ENCODE measurements around the gene CEP57L1. TPM values are rescaled to one million over a fixed set of nuclear protein-coding genes. Genes with fewer than 3 reads are reported as not detected.

Gene CEP57L1
- total RNA-seq, 4 donors from 2014 or later, result 8.6 to 25.6 (median 23.5) TPM

DNA sequence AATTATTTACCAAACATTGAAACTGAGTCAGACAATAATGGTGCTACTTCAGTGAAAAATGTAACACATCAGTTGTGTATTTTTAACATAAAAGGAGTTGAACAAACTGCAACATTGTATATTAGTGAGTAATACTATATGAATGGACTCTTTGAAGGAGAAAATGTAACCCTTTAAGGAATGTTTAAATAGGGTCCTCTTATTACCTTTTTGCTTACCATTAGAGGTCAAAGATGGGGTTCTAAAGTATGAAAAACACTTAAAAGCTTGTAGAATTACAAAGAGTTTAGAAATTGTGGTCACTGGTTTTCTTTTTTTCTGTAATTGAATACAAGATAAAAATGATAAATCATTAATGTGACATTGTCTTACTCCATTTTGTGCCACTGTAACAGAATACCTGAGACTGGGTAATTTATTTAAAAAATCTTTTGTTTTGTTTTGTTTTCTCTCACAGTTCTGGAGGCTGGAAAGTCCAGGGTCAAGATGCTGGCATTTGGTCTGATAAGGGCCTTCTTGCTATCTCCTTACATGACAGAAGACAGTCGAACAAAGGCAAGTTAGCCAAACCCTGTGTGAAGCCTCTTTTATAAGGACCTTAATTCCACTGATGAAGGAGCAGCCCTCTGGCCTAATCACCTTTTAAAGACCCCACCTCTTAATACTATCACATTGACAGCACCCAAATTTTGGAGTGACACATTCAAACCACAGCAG lies 43.8 kb upstream of the CEP57L1 start:
- Histone ChIP-seq H3K27me3 (no peaks in the 10 kb centered on the region), H3K4me3 (no peak overlapping the region), H3K27ac (no peak overlapping the region), H3K9me3 (no peaks in the 10 kb centered on the region), H3K36me3 (no peaks in the 10 kb centered on the region), H3K4me1 (peaks cover 0 to 6% (median 0%) of the 10 kb centered on the region in 4 donors)
- no peak for DNase-seq
- TF ChIP-seq, protein P1, sequence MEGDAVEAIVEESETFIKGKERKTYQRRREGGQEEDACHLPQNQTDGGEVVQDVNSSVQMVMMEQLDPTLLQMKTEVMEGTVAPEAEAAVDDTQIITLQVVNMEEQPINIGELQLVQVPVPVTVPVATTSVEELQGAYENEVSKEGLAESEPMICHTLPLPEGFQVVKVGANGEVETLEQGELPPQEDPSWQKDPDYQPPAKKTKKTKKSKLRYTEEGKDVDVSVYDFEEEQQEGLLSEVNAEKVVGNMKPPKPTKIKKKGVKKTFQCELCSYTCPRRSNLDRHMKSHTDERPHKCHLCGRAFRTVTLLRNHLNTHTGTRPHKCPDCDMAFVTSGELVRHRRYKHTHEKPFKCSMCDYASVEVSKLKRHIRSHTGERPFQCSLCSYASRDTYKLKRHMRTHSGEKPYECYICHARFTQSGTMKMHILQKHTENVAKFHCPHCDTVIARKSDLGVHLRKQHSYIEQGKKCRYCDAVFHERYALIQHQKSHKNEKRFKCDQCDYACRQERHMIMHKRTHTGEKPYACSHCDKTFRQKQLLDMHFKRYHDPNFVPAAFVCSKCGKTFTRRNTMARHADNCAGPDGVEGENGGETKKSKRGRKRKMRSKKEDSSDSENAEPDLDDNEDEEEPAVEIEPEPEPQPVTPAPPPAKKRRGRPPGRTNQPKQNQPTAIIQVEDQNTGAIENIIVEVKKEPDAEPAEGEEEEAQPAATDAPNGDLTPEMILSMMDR (IDR thresholded peaks at IDR 0.05), result no peak
- TF ChIP-seq POLR2A (IDR thresholded peaks at IDR 0.05), result no peak

DNA sequence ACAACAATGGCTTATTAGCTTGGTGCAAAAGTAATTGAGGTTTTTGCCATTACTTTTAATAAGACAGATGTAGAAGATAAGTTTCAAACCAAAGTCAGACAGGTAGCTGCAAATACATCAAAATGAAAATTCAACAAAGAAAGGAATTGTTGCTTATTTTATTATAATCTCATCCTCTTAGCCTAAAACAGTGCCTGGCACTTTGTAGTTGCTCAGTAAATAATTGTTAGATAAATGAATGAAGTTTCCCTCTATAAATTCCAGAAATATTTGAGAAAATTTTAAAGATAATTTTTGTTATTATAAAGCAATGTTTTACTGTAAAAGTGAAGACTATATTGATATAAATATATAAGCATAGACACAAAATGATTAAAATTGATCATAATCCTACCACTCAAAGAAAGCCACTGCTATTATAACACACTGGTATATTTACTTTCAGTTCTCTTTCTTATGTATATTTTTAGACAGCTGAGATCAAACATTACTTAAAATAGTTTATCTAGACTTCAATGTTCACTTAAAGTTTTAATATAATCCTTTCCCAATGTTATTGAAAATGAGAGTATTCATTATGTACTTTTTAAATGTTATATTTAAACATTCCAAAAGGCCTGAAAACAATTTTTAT lies 43.2 kb upstream of the CEP57L1 start:
- Histone ChIP-seq H3K27me3 (no peaks in the 10 kb centered on the region), H3K4me3 (no peak overlapping the region), H3K36me3 (no peaks in the 10 kb centered on the region), H3K4me1 (peaks cover 0 to 6% (median 0%) of the 10 kb centered on the region in 4 donors), H3K27ac (no peak overlapping the region), H3K9me3 (no peaks in the 10 kb centered on the region)
- TF ChIP-seq, protein P1 (IDR thresholded peaks at IDR 0.05), result no peak
- no peak for TF ChIP-seq POLR2A (IDR thresholded peaks at IDR 0.05)
- no peak for DNase-seq

DNA sequence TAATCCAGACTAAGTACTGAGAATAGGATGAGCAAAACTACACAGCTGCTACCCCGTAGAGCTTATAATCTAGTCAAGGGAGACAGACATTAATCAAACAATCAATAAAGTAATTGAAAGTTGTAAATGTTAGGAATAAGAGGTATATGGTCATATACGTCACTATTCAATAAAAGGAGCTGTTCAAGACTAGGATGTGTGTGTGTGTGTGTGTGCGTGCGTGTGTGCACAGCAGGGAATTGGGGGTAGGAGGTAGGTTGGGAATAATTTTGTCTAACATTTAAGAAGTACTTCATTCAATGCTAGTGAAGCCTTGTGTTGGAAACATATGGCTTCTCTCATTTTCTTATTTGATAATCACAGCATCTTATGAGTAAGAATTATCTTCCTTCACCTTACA lies 42.5 kb upstream of the CEP57L1 start:
- Histone ChIP-seq H3K27ac (no peak overlapping the region), H3K4me1 (peaks cover 0 to 6% (median 0%) of the 10 kb centered on the region in 4 donors), H3K36me3 (no peaks in the 10 kb centered on the region), H3K4me3 (no peak overlapping the region), H3K27me3 (no peaks in the 10 kb centered on the region), H3K9me3 (no peaks in the 10 kb centered on the region)
- TF ChIP-seq, protein P1 (IDR thresholded peaks at IDR 0.05), result no peak
- no peak for TF ChIP-seq POLR2A (IDR thresholded peaks at IDR 0.05)
- no peak for DNase-seq

DNA sequence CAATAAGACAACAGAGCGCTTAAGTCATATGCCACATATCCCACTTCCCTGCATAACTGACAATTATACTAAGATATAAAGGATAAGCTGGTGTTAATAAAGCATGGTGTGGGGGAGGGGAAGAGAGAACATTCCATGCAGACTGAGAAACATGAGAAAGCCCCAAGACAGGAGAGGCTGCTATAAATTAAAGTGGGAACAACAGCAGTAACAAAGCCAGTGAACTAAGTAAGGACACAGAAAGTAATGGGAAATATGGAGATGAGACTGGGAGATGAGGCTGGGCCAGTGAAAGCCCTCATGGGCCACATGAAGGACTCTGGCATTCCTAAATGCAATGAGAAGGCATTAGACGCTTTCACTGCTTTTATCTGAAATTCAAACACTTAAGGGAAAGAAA lies 42.0 kb upstream of the CEP57L1 start:
- no peak overlapping the region for H3K4me3 ChIP-seq
- H3K36me3 ChIP-seq, result no peaks in the 10 kb centered on the region
- H3K9me3 ChIP-seq, result no peaks in the 10 kb centered on the region
- peaks cover 0 to 4% (median 0%) of the 10 kb centered on the region in 4 donors for H3K4me1 ChIP-seq
- no peaks in the 10 kb centered on the region for H3K27me3 ChIP-seq
- no peak for DNase-seq
- no peak overlapping the region for H3K27ac ChIP-seq
- no peak for TF ChIP-seq POLR2A (IDR thresholded peaks at IDR 0.05)
- TF ChIP-seq, protein P1 (IDR thresholded peaks at IDR 0.05), result no peak

DNA sequence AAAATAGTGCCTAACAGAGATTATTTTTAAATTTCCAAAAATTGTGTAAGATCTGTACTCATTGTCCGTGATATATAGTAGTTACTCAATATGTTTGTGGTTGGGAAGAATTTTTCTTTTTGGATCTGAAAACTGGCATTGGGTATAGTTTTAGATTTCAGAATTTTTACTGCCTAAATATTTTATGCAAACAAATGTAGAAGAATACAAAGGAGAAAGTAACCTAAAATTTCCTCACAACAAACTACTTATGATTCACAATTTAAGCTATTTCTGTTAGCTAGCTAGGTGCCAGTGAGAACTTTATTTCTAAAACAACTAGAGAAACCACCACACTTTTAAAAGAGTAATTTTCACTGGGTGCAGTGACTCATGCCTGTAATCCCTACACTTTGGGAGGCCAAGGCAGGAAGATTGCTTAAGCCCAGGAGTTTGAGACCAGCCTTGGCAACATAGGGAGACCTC lies 39.5 kb upstream of the CEP57L1 start:
- Histone ChIP-seq H3K27me3 (no peaks in the 10 kb centered on the region), H3K27ac (no peak overlapping the region), H3K4me3 (no peak overlapping the region), H3K36me3 (no peaks in the 10 kb centered on the region), H3K4me1 (peaks cover 0 to 14% (median 1%) of the 10 kb centered on the region in 4 donors), H3K9me3 (no peaks in the 10 kb centered on the region)
- no peak for TF ChIP-seq POLR2A (IDR thresholded peaks at IDR 0.05)
- TF ChIP-seq, protein P1 (IDR thresholded peaks at IDR 0.05), result no peak
- no peak for DNase-seq

All from Peyer's patch (tissue), 4 donors.